Upper lobe of right lung (tissue), 1 donor: ENCODE measurements around the gene KCNG4. TPM values are rescaled to one million over a fixed set of nuclear protein-coding genes. Genes with fewer than 3 reads are reported as not detected.

Source experiments
- ATAC-seq: fragments of 200-7000 bp; cut with Tn5 transposase; one replicate; pipeline ENCODE4 v1.9.1; 2020; ENCODE audit warnings: mild to moderate bottlenecking, moderate library complexity
- DNase-seq: peaks from one replicate; pipeline ENCODE4 v3.0.0-alpha.2; 2020
- H3K27ac ChIP-seq: fragments of 200-600 bp; one replicate; pipeline ENCODE4 v1.8.0; 2022
- H3K27me3 ChIP-seq: fragments of 200-600 bp; one replicate; pipeline ENCODE4 v1.8.0; 2022; ENCODE audit warnings: mild to moderate bottlenecking
- H3K36me3 ChIP-seq: fragments of 200-600 bp; one replicate; pipeline ENCODE4 v1.8.0; 2022
- H3K4me1 ChIP-seq: fragments of 200-600 bp; one replicate; pipeline ENCODE4 v1.8.0; 2022
- H3K4me3 ChIP-seq: fragments of 200-600 bp; one replicate; pipeline ENCODE4 v1.8.0; 2022; ENCODE audit warnings: mild to moderate bottlenecking
- H3K9me3 ChIP-seq: fragments of 200-600 bp; one replicate; pipeline ENCODE4 v1.8.0; 2022
- intact Hi-C: fragments of 100-400 bp; cut with DNase I; formaldehyde crosslinking; loops from one replicate; pipeline ENCODE4 v1.11.0; 2022
- total RNA-seq: library from RNA; stranded (reverse); fragmentation: NEBNext Ultra II Directional; extraction: Animal tissue kit (Norgen Biotek cat#: 25700); gene quantifications from one replicate; pipeline ENCODE4 v1.2.1, GENCODE V29; 2021
- TF ChIP-seq, protein P1 (sequence below): fragments of 200-600 bp; IDR thresholded peaks from one replicate; pipeline ENCODE4 v1.8.0; 2022; ENCODE audit warnings: antibody characterized with exemption
- donor health status: DM: no; HTN: yes; CAD: no; lungs with severe emphysema.

The KCNG4 gene
- total RNA-seq, 1 donor from 2014 or later = not detected

DNA sequence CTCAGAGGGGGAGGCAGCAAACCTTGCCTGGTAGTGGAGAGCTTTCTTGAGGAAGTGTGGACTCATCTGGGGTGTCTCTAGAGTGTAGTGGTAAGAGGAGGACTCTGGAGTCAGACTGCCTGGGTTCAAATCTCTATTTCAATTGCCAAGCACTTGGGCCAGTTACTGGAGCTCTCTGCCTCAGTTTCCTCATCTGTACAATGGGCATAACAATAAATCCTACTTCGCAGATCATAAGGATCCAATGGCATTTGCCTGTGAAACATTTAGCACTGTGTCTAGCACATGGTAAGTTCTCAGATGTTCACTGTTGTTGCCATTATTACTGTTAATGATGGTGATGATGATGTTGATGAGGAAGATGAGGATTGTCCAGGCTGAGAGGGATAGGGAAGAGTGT is 31.2 kb upstream of the KCNG4 start:
- no peaks in the 10 kb centered on the region for H3K4me1 ChIP-seq
- no peak overlapping the region for H3K4me3 ChIP-seq
- DNase-seq = no peak
- H3K9me3 ChIP-seq = no peaks in the 10 kb centered on the region
- no peaks in the 10 kb centered on the region for H3K27me3 ChIP-seq
- intact Hi-C loops = loop anchor here (10.0 kb wide), 1 partner anchor 214 kb away; no protein-coding TSS in a partner anchor
- no peaks in the 10 kb centered on the region for H3K36me3 ChIP-seq
- H3K27ac ChIP-seq = no peak overlapping the region
- TF ChIP-seq, protein P1, sequence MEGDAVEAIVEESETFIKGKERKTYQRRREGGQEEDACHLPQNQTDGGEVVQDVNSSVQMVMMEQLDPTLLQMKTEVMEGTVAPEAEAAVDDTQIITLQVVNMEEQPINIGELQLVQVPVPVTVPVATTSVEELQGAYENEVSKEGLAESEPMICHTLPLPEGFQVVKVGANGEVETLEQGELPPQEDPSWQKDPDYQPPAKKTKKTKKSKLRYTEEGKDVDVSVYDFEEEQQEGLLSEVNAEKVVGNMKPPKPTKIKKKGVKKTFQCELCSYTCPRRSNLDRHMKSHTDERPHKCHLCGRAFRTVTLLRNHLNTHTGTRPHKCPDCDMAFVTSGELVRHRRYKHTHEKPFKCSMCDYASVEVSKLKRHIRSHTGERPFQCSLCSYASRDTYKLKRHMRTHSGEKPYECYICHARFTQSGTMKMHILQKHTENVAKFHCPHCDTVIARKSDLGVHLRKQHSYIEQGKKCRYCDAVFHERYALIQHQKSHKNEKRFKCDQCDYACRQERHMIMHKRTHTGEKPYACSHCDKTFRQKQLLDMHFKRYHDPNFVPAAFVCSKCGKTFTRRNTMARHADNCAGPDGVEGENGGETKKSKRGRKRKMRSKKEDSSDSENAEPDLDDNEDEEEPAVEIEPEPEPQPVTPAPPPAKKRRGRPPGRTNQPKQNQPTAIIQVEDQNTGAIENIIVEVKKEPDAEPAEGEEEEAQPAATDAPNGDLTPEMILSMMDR = no peak
- ATAC-seq = no peak

DNA sequence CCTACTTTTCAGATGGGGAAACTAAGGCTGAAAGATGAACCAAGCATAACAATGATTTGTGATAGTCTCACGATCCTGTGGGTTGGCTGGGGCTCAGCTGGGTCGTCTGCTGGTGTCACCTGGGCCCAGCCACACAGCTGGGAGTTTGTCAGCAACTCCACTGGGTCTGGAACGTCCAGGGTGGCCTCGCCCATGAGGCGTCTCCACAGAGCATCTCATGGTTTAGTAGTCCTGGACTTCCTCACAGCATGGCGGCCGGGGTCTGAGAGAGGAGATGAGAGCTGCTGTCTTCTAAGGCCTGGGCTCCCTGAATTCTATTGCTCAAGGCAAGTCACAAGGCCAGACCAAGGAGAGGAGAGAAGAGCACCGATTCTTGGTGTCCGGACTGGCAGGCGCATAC is 30.7 kb upstream of the KCNG4 start:
- no peaks in the 10 kb centered on the region for H3K36me3 ChIP-seq
- intact Hi-C loops = loop anchor here (10.0 kb wide), 1 partner anchor 214 kb away; no protein-coding TSS in a partner anchor

DNA sequence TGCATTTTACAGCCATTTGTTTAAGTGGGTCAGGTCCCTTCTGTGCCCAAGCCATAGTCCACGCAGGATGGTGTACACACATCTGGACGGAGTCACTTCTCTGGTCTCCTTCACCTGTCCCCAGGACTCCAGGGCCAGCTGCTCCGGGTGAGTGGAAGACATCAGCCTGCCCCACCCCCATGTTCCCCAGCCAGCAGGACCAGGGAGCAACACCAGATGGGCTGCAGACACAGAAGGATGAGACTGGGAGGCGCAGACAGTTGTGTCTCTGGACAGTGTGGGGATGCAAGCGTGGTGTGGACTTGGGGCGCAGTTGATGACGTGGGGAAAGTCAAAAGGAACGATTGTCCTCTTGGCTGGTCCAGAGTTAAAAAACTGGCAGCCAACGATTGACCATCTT is 30.3 kb upstream of the KCNG4 start:
- DNase-seq (no peak), ATAC-seq (no peak)
- Histone ChIP-seq H3K27ac (no peak overlapping the region), H3K36me3 (no peaks in the 10 kb centered on the region), H3K9me3 (no peaks in the 10 kb centered on the region), H3K27me3 (no peaks in the 10 kb centered on the region), H3K4me3 (no peak overlapping the region), H3K4me1 (no peaks in the 10 kb centered on the region)
- intact Hi-C loops = loop anchor here (10.0 kb wide), 1 partner anchor 215 kb away; no protein-coding TSS in a partner anchor
- TF ChIP-seq, protein P1 = no peak

More for the DNA sequence above, 30.7 kb upstream of the KCNG4 start:
- Histone ChIP-seq H3K4me1 (no peaks in the 10 kb centered on the region), H3K9me3 (no peaks in the 10 kb centered on the region), H3K4me3 (no peak overlapping the region), H3K27ac (no peak overlapping the region), H3K27me3 (no peaks in the 10 kb centered on the region)
- TF ChIP-seq, protein P1 = no peak
- DNase-seq (no peak), ATAC-seq (no peak)

DNA sequence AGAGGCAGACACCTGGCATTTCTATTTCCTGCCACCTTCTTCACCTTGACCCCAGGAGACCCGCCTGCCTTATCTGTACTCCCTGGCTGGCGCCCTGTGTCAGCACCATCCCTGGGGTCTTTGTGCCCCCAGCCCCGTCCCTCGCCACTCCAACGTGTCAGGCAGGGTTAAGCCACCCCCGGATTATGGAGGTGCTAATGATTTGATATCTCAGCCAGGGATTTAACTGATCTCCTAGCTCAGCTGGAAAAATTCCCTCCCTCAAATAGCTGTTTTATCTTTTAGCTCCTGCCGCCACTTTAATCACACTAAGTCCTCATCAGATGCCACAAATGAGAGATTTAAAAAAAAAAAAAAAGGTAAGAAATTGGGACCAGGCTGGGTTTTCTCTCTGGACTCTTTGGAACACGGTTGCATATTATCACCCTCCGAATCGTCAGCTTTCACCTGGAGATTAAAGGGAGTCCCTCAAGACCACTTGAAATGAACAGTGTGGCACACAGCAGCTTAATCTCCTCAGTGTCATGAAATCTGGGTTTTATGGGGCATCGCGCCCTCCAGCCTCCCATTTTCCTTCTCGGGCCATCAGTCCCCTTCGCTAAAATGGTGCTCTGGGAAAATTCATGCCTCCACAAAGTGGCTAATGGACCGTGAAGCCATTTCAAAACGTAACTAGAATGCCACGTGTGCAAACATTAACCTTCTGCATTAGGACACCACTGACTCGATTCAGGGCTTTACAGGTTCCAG is 28.7 kb upstream of the KCNG4 start:
- intact Hi-C loops = no loop called here
- TF ChIP-seq, protein P1 = no peak
- Histone ChIP-seq H3K36me3 (no peaks in the 10 kb centered on the region), H3K27me3 (no peaks in the 10 kb centered on the region), H3K9me3 (no peaks in the 10 kb centered on the region), H3K27ac (no peak overlapping the region), H3K4me3 (no peak overlapping the region), H3K4me1 (no peaks in the 10 kb centered on the region)
- no peak for DNase-seq
- ATAC-seq = no peak

DNA sequence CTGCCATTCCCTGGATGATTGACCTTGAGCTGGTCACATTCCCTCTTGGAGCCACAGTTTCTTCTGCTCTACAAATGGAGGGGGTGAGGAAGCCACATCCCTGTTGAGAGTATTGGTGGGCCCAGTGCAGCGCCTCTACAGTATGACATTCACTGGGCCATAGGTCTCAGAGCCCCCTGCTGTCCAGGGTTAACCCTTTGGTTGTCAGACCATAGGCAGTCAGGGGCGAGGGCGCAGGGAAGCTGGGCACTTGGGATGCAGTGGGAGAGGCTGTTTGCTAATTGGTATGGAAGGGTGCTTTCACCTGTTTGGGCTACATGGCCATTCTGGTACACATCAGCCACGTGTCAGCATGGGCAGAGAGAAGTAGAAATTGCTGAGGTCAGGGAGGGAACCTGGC is 27.6 kb upstream of the KCNG4 start:
- H3K27ac ChIP-seq = no peak overlapping the region
- H3K36me3 ChIP-seq = no peaks in the 10 kb centered on the region
- H3K27me3 ChIP-seq = no peaks in the 10 kb centered on the region
- no peak overlapping the region for H3K4me3 ChIP-seq
- H3K4me1 ChIP-seq = no peaks in the 10 kb centered on the region
- TF ChIP-seq, protein P1 = no peak
- H3K9me3 ChIP-seq = no peaks in the 10 kb centered on the region
- ATAC-seq (no peak), DNase-seq (no peak)
- intact Hi-C loops = no loop called here
